Measurements from ENCODE around the gene NHS.

Gene NHS

DNA sequence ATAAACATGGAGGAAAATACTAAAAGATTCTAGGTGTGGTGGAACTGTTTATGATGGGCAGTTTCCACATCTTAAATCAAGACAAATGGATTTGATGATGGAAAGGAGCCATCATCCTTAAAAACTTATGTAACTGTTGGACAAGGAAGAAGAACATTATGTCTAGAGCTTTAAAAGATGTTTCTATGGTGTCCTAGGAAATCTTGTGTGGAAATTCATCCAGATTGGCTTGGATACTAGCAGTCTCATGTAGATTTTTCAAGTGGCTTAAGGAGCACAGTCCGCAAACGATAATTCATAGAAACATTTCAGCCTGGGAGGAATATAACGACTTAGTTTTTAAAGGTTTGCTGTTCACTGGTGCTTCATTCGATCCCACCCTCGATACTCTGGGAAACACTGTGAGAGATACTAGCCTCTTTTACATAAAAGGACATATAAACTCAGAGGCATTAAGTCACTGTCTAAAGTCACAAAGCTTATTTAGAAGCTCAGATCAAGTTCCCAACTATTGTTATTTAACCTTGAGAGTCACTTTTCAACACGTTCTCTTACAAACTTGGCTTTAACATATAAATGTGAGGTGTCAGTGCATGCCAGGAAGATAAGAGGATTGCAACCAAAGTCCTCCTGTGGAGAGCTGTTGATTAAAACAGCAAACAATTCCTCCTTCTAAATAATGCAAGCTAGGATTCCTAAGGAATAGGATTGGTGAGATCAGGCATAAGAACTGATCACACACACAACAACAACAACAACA lies 226.6 kb downstream of the NHS start:
- no peaks in the 10 kb centered on the region for H3K9me3 ChIP-seq (ENCODE audit: control insufficient read depth, low read length)
- 33 to 36% methylated on average over 5 to 6 of the region's 6 CpGs for WGBS, 2 experiments
- H3K27me3 ChIP-seq (ENCODE audit: control insufficient read depth, insufficient read depth, low read length, poor library complexity, severe bottlenecking), result no peaks in the 10 kb centered on the region
- no peak overlapping the region for H3K27ac ChIP-seq (ENCODE audit: insufficient read depth, low read depth, low read length, poor library complexity, severe bottlenecking)
- H3K4me1 ChIP-seq (ENCODE audit: control insufficient read depth, insufficient read depth, low read length), result peaks cover 14% of the 10 kb centered on the region
- H3K4me3 ChIP-seq (ENCODE audit: insufficient read depth, low read depth, low read length), result no peak overlapping the region
- no peaks in the 10 kb centered on the region for H3K36me3 ChIP-seq (ENCODE audit: control insufficient read depth, insufficient read depth, low read length)

DNA sequence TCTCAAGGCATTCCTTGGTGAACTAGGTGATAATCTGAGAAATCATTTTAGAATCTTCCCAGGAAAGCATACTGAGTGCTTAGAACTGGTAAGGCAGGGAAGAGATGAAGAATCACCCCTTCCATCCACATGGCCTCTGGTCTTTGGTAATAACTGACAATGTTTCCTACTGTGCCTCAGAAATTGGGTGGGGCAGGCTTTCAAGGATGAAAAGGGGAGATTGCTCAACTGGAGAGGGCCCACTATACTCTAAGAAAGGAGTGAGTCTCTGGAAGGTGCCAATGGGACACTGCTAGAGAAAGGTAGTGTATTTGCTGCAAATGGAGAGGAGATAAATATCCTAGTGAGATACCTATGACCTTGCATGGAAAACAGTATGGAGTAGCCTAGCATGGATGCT lies 227.2 kb downstream of the NHS start:
- no peak overlapping the region for H3K27ac ChIP-seq (ENCODE audit: insufficient read depth, low read depth, low read length, poor library complexity, severe bottlenecking)
- H3K36me3 ChIP-seq (ENCODE audit: control insufficient read depth, insufficient read depth, low read length), result no peaks in the 10 kb centered on the region
- peaks cover 14% of the 10 kb centered on the region for H3K4me1 ChIP-seq (ENCODE audit: control insufficient read depth, insufficient read depth, low read length)
- no peaks in the 10 kb centered on the region for H3K9me3 ChIP-seq (ENCODE audit: control insufficient read depth, low read length)
- no peak overlapping the region for H3K4me3 ChIP-seq (ENCODE audit: insufficient read depth, low read depth, low read length)
- no peaks in the 10 kb centered on the region for H3K27me3 ChIP-seq (ENCODE audit: control insufficient read depth, insufficient read depth, low read length, poor library complexity, severe bottlenecking)

DNA sequence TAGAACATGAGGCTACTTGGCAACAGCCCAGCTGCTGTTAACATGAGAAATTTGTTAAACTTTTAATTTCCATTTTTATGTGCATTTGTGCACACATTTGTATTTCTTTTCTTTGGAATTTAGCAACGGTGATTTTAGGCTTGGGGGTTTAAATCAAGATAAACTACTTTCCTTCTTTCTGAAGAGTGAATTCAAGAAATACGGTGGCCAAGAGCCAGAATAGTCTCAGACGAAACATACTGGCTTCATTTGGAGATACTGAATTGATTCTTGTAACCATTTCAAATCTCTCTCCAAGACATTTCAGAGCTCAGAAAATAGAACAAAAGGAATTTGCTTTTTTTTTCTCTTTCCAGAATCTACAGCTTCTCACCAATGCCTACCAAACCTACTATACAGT lies 228.2 kb downstream of the NHS start:
- no peaks in the 10 kb centered on the region for H3K9me3 ChIP-seq (ENCODE audit: control insufficient read depth, low read length)
- no peaks in the 10 kb centered on the region for H3K27me3 ChIP-seq (ENCODE audit: control insufficient read depth, insufficient read depth, low read length, poor library complexity, severe bottlenecking)
- WGBS, 2 experiments, result 90 to 93% methylated on average over 2 to 3 of the region's 3 CpGs
- no peaks in the 10 kb centered on the region for H3K36me3 ChIP-seq (ENCODE audit: control insufficient read depth, insufficient read depth, low read length)
- no peak overlapping the region for H3K4me3 ChIP-seq (ENCODE audit: insufficient read depth, low read depth, low read length)
- H3K27ac ChIP-seq (ENCODE audit: insufficient read depth, low read depth, low read length, poor library complexity, severe bottlenecking), result no peak overlapping the region
- peaks cover 14% of the 10 kb centered on the region for H3K4me1 ChIP-seq (ENCODE audit: control insufficient read depth, insufficient read depth, low read length)

DNA sequence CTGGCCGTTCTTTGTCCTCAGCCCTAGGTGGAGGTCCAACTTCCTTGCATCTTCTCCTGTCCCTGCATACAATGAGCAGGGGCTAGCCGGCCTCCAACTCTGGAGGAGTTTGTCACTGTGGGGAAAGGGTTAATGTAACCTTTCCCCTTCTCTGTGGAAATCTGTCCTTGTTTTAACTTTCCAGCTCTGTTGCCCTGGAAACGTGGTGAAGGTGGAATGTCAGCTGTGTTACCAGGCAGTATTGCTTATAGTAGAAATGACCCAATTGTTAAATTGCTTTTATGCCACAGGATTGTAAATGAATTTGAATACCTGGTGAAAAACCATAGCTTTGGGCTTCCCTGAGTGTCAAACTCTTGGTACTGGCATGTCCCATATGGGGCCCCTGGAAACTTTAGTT lies 230.7 kb downstream of the NHS start:
- Histone ChIP-seq H3K4me1 (ENCODE audit: control insufficient read depth, insufficient read depth, low read length) (peaks cover 10% of the 10 kb centered on the region), H3K36me3 (ENCODE audit: control insufficient read depth, insufficient read depth, low read length) (no peaks in the 10 kb centered on the region), H3K27me3 (ENCODE audit: control insufficient read depth, insufficient read depth, low read length, poor library complexity, severe bottlenecking) (no peaks in the 10 kb centered on the region), H3K9me3 (ENCODE audit: control insufficient read depth, low read length) (no peaks in the 10 kb centered on the region), H3K27ac (ENCODE audit: insufficient read depth, low read depth, low read length, poor library complexity, severe bottlenecking) (no peak overlapping the region), H3K4me3 (ENCODE audit: insufficient read depth, low read depth, low read length) (no peak overlapping the region)
- 71 to 73% methylated on average over 2 to 3 of the region's 3 CpGs for WGBS, 2 experiments

DNA sequence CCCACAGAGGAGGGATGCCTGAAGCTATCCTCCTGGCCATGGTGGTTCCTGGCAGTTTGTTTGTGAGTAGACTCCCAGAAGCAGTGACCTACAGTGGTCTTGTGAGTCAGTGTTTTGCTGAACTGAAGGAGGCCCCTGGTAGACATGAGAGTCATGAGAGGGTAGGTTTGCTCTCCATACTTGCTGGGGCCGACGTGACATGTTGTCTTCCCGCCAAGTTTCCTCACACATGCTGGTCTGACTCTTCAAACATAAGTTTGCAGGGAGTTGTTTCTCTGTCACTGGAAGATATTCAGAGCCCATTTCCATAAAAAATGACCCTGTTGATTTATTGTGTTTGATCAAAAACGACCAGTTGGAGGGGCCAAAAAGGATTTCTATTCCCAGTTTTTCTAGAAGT lies 231.2 kb downstream of the NHS start:
- H3K4me3 ChIP-seq (ENCODE audit: insufficient read depth, low read depth, low read length), result no peak overlapping the region
- WGBS, 2 experiments, result 96 to 97% methylated on average over 4 of the region's 4 CpGs
- H3K36me3 ChIP-seq (ENCODE audit: control insufficient read depth, insufficient read depth, low read length), result no peaks in the 10 kb centered on the region

DNA sequence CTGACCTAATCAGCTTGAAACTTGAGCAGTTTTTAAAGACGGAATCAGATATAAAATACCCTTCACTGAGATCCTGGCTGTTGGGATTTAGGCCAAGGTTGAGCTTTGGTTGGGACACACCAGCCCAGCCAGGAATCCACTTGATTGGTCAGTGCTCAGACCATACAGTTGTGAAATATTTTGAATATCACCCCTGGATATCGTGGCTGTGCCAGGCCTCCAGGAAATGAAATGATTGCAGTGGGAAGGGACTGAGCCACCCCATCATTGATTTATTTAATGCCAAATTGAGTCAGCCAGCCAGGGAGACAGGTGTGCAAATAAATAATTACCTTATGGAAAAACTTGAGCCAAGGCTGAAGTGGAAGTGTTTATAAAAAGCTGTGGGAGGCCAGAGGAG lies 233.9 kb downstream of the NHS start:
- no peak overlapping the region for H3K4me3 ChIP-seq (ENCODE audit: insufficient read depth, low read depth, low read length)
- no peaks in the 10 kb centered on the region for H3K27me3 ChIP-seq (ENCODE audit: control insufficient read depth, insufficient read depth, low read length, poor library complexity, severe bottlenecking)
- H3K36me3 ChIP-seq (ENCODE audit: control insufficient read depth, insufficient read depth, low read length), result no peaks in the 10 kb centered on the region
- H3K4me1 ChIP-seq (ENCODE audit: control insufficient read depth, insufficient read depth, low read length), result peaks cover 8% of the 10 kb centered on the region
- whole genome bisulfite sequencing, 2 experiments, result 90 to 98% methylated on average over 2 of the region's 2 CpGs
- no peaks in the 10 kb centered on the region for H3K9me3 ChIP-seq (ENCODE audit: control insufficient read depth, low read length)
- no peak overlapping the region for H3K27ac ChIP-seq (ENCODE audit: insufficient read depth, low read depth, low read length, poor library complexity, severe bottlenecking)

More for the DNA sequence above, 231.2 kb downstream of the NHS start:
- Histone ChIP-seq H3K9me3 (ENCODE audit: control insufficient read depth, low read length) (no peaks in the 10 kb centered on the region), H3K27ac (ENCODE audit: insufficient read depth, low read depth, low read length, poor library complexity, severe bottlenecking) (no peak overlapping the region), H3K4me1 (ENCODE audit: control insufficient read depth, insufficient read depth, low read length) (peaks cover 8% of the 10 kb centered on the region), H3K27me3 (ENCODE audit: control insufficient read depth, insufficient read depth, low read length, poor library complexity, severe bottlenecking) (no peaks in the 10 kb centered on the region)

DNA sequence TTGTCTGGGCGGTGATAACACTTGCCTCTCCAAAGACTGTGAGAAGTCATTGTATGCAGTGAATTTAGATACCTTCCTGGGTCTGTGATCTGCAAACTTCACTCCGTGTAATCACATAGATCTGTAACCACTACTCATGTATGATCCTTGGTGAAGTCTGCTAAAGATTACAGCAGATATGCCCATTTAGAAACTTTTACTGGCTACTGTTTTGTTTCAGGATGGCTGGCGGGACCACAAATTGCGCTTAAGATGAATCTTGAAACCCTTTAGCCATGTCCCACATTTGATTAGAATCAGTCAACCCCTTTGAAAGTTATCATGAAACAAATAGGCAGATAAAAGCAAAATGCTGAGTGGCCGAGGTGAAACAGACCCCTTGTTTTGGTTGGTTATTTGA lies 235.8 kb downstream of the NHS start:
- 87 to 97% methylated on average over 4 to 5 of the region's 5 CpGs for WGBS, 2 experiments
- Histone ChIP-seq H3K9me3 (ENCODE audit: control insufficient read depth, low read length) (no peaks in the 10 kb centered on the region), H3K36me3 (ENCODE audit: control insufficient read depth, insufficient read depth, low read length) (no peaks in the 10 kb centered on the region), H3K4me3 (ENCODE audit: insufficient read depth, low read depth, low read length) (no peak overlapping the region), H3K27ac (ENCODE audit: insufficient read depth, low read depth, low read length, poor library complexity, severe bottlenecking) (no peak overlapping the region), H3K4me1 (ENCODE audit: control insufficient read depth, insufficient read depth, low read length) (peaks cover 4% of the 10 kb centered on the region), H3K27me3 (ENCODE audit: control insufficient read depth, insufficient read depth, low read length, poor library complexity, severe bottlenecking) (no peaks in the 10 kb centered on the region)

DNA sequence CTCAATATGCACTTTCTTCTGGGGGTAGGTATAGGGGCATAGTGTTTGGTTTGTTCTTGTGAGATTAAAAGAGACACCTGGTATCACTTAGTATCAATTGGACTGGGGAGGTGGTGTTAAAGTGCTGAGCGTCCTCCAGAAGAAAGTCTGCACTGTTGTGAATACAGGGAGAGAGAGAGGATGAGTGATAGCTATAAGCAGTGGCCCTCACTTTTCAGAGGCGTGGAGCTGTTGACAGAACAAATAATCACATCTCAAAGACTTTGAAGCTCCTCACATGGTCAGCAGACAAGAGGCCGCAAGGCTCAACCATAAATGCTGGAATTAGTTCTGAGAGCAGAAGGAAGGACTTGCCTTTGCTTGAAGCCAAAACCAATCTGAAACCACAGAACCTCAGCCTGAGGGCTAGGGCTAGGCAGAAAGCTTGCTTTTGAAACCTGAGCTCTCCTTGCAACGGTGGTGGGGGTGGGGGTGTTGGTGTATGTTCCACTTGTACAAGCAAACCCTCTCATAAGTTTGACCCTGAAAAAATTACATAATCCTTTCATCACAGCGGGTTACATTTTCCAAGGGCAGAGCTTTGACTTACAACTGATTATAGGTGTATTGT lies 239.1 kb downstream of the NHS start:
- H3K4me3 ChIP-seq (ENCODE audit: insufficient read depth, low read depth, low read length), result no peak overlapping the region
- no peaks in the 10 kb centered on the region for H3K4me1 ChIP-seq (ENCODE audit: control insufficient read depth, insufficient read depth, low read length)
- no peaks in the 10 kb centered on the region for H3K27me3 ChIP-seq (ENCODE audit: control insufficient read depth, insufficient read depth, low read length, poor library complexity, severe bottlenecking)
- WGBS, 2 experiments, result 80 to 96% methylated on average over 2 to 4 of the region's 5 CpGs
- H3K27ac ChIP-seq (ENCODE audit: insufficient read depth, low read depth, low read length, poor library complexity, severe bottlenecking), result no peak overlapping the region
- no peaks in the 10 kb centered on the region for H3K9me3 ChIP-seq (ENCODE audit: control insufficient read depth, low read length)
- H3K36me3 ChIP-seq (ENCODE audit: control insufficient read depth, insufficient read depth, low read length), result no peaks in the 10 kb centered on the region

DNA sequence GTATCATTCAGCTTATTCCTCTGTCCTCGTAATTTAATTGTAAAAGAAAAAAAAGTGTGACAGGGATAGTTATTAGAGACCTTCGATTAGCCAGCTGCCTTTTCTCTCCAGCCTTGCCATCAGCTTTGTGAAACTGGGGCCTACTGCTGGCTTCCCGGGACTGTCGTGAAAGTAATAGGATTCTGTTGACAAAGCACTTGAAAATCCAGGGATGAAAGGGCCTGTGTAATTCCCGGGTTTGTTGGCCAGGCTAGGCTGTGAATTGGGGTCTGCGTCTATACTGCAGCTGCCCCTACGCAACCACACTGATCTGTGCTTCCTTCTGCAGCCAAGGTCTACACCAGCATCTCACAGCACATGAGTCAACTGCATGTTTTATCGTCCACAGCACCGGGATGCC lies 241.9 kb downstream of the NHS start:
- 20 to 41% methylated on average over 6 to 9 of the region's 9 CpGs for WGBS, 2 experiments
- Histone ChIP-seq H3K27ac (ENCODE audit: insufficient read depth, low read depth, low read length, poor library complexity, severe bottlenecking) (no peak overlapping the region), H3K4me3 (ENCODE audit: insufficient read depth, low read depth, low read length) (no peak overlapping the region), H3K4me1 (ENCODE audit: control insufficient read depth, insufficient read depth, low read length) (no peaks in the 10 kb centered on the region), H3K36me3 (ENCODE audit: control insufficient read depth, insufficient read depth, low read length) (no peaks in the 10 kb centered on the region), H3K9me3 (ENCODE audit: control insufficient read depth, low read length) (no peaks in the 10 kb centered on the region), H3K27me3 (ENCODE audit: control insufficient read depth, insufficient read depth, low read length, poor library complexity, severe bottlenecking) (no peaks in the 10 kb centered on the region)

DNA sequence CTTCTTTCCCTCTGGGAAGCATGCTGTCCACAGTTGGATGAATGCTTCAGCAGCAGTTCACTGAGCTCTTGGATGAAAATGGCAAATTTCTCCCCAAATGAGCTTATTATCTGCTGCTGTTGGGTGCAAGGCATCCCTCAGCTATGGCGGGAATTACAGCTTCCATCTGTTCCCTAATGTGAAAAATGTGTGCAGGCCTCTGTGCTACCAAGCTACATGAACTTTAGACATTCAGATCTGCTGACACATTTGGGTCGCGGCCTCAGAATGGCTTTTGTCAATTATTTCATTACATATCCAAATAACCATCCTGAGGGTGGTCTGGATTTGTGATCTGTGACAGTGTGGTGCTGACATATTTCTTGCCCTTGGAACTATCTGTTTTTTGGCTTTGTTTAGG lies 242.8 kb downstream of the NHS start:
- Histone ChIP-seq H3K4me1 (ENCODE audit: control insufficient read depth, insufficient read depth, low read length) (no peaks in the 10 kb centered on the region), H3K27me3 (ENCODE audit: control insufficient read depth, insufficient read depth, low read length, poor library complexity, severe bottlenecking) (no peaks in the 10 kb centered on the region), H3K27ac (ENCODE audit: insufficient read depth, low read depth, low read length, poor library complexity, severe bottlenecking) (no peak overlapping the region), H3K4me3 (ENCODE audit: insufficient read depth, low read depth, low read length) (no peak overlapping the region), H3K9me3 (ENCODE audit: control insufficient read depth, low read length) (no peaks in the 10 kb centered on the region), H3K36me3 (ENCODE audit: control insufficient read depth, insufficient read depth, low read length) (no peaks in the 10 kb centered on the region)
- 91 to 100% methylated on average over 1 to 3 of the region's 3 CpGs for WGBS, 2 experiments

Data from ectodermal cell (in vitro differentiated cells).